Spinal cord (tissue), 10 donors: ENCODE results near the gene SORCS2. TPM values are rescaled to one million over a fixed set of nuclear protein-coding genes. Genes with fewer than 3 reads are reported as not detected.

Source experiments
- DNase-seq, 6 donors: peaks; one replicate each; pipeline versions ENCODE4 v3.0.0 to v3.0.0-alpha.2; 2013 to 2015; ENCODE audit warnings: low spot score in 6 of 6, low read depth in 4 of 6
- H3K27ac ChIP-seq: one replicate; pipeline ENCODE4 v1.5.1; 2013; ENCODE audit warnings: low read depth, low read length, control low read depth
- H3K27me3 ChIP-seq: one replicate; pipeline ENCODE4 v1.6.1; 2013; ENCODE audit warnings: low read length; ENCODE audit not compliant: control insufficient read depth, insufficient read depth
- H3K36me3 ChIP-seq: one replicate; pipeline ENCODE4 v1.6.1; 2013; ENCODE audit warnings: low read length; ENCODE audit not compliant: control insufficient read depth, insufficient read depth
- H3K4me1 ChIP-seq: one replicate; pipeline ENCODE4 v1.6.1; 2013; ENCODE audit warnings: low read length; ENCODE audit not compliant: control insufficient read depth, insufficient read depth
- H3K4me3 ChIP-seq: one replicate; pipeline ENCODE4 v1.5.1; 2013; ENCODE audit warnings: low read depth, low read length, control low read depth
- H3K9me3 ChIP-seq: one replicate; pipeline ENCODE4 v1.6.1; 2013; ENCODE audit warnings: low read length; ENCODE audit not compliant: control insufficient read depth, insufficient read depth
- WGBS: methylation state at CpG from one replicate; pipeline ENCODE4 v1.1.5; 2013; ENCODE audit warnings: missing lambda C conversion rate; ENCODE audit not compliant: insufficient coverage; 5-methylcytosine and 5-hydroxymethylcytosine counted together
- polyA plus RNA-seq, 2 donors: library from polyadenylated mRNA; unstranded; fragments of 120-200 nt; gene quantifications; one replicate each; pipeline ENCODE4 v1.2.1, GENCODE V29; 2013; ENCODE audit not compliant: insufficient read length in 2 of 2
- total RNA-seq, 2 donors: library from RNA; depleted of rRNA in 1 of 2; stranded (reverse); fragments of 120-200 nt in 1 of 2; fragments of >200 nt in 1 of 2; gene quantifications; one replicate each; pipeline versions ENCODE4 v1.2.3 to v1.2.4, GENCODE V29; 2013 to 2014
- donor health status: healthy.

SORCS2 gene
- total and polyA plus RNA-seq, 4 donors: 7.3 to 24.8 (median 16.5) TPM

GRCh38 chr4:7769396-7770223 is 577.3 kb downstream of the SORCS2 start:
- Histone ChIP-seq H3K4me1 (peaks cover 52% of the 10 kb centered on the region), H3K27ac (no peak overlapping the region)
- peak in 2 of 6 donors; percentile 80 to 91 for DNase-seq

GRCh38 chr4:7770224-7771050 is 578.1 kb downstream of the SORCS2 start:
- DNase-seq: peak in 1 of 6 donors; percentile 40
- H3K9me3 ChIP-seq: no peaks in the 10 kb centered on the region
- no peak overlapping the region for H3K27ac ChIP-seq
- H3K4me1 ChIP-seq: peaks cover 56% of the 10 kb centered on the region
- H3K27me3 ChIP-seq: no peaks in the 10 kb centered on the region
- WGBS: 82% methylated on average over 13 of the region's 13 CpGs
- H3K4me3 ChIP-seq: no peak overlapping the region
- peaks cover 83% of the 10 kb centered on the region for H3K36me3 ChIP-seq

More at GRCh38 chr4:7769396-7770223, 577.3 kb downstream of the SORCS2 start:
- Histone ChIP-seq H3K27me3 (no peaks in the 10 kb centered on the region), H3K36me3 (peaks cover 89% of the 10 kb centered on the region), H3K4me3 (no peak overlapping the region), H3K9me3 (no peaks in the 10 kb centered on the region)
- 54% methylated on average over 17 of the region's 20 CpGs for WGBS

GRCh38 chr4:7771056-7771455 is 578.7 kb downstream of the SORCS2 start:
- 86% methylated on average over 2 of the region's 6 CpGs for WGBS
- Histone ChIP-seq H3K4me3 (no peak overlapping the region), H3K36me3 (peaks cover 77% of the 10 kb centered on the region), H3K27ac (no peak overlapping the region), H3K9me3 (no peaks in the 10 kb centered on the region), H3K4me1 (peaks cover 55% of the 10 kb centered on the region), H3K27me3 (no peaks in the 10 kb centered on the region)
- DNase-seq: no peak

DNA sequence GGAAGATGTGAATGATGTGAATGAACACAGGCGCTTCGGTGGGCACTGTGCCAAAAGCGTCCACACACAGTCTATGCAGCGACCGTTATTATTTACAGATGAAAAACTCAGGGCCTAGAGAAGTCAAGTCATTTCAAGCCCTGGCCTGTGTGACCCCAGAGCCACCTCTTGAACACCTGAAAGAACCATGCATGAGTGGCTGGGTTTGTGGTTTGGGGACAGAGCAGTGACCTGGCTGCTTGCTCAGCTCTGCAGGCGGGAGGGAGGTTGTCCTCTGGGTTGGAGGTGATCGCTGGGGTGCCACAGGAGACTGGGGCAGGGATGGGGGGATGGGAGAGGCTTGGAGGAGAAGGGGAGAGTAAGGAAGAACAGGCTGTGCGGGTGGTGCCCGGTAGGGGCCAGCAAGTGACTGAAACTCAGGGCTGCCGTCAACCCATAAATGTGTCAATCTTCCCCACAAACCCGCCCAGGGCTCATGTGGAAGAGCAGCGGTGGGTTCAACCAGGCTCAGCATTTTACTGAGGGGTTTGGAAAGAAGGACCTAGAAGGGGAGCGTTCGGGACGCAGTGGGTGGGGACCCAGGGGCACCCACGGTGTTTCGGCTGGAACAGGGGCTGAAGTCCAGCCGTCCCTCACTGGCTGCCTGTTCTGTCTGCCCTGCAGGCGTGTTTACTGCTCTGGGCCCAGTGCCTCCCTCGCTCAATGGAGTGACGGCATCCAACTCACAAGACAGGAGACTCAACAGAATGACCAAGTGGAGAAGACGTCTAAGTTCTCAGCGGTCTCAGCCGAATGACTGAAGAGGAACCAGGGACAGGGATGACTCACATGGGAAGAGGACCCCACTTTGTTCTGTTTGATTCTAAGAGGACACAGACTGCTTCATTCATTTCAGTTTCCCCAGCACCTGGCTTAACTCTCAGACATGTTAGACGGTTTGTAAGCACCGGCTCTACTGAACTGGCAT is 579.5 kb downstream of the SORCS2 start:
- Histone ChIP-seq H3K4me1 (peaks cover 47% of the 10 kb centered on the region), H3K27ac (no peak overlapping the region), H3K4me3 (no peak overlapping the region), H3K36me3 (peaks cover 70% of the 10 kb centered on the region), H3K27me3 (no peaks in the 10 kb centered on the region), H3K9me3 (no peaks in the 10 kb centered on the region)
- peak in 1 of 6 donors; percentile 28 for DNase-seq
- 68% methylated on average over 23 of the region's 26 CpGs for WGBS

- no peak for DNase-seq
- WGBS: 75% methylated on average over 31 of the region's 31 CpGs
- H3K9me3 ChIP-seq: no peaks in the 10 kb centered on the region
- H3K4me3 ChIP-seq: no peak overlapping the region
- no peak overlapping the region for H3K27ac ChIP-seq
- H3K36me3 ChIP-seq: peaks cover 67% of the 10 kb centered on the region
- peaks cover 47% of the 10 kb centered on the region for H3K4me1 ChIP-seq
- no peaks in the 10 kb centered on the region for H3K27me3 ChIP-seq
These were observed 580.5 kb downstream of the SORCS2 start for GRCh38 chr4:7772711-7773385.

GRCh38 chr4:7773401-7774180 is 581.3 kb downstream of the SORCS2 start:
- Histone ChIP-seq H3K4me3 (no peak overlapping the region), H3K9me3 (no peaks in the 10 kb centered on the region), H3K36me3 (peaks cover 67% of the 10 kb centered on the region), H3K27ac (no peak overlapping the region), H3K27me3 (no peaks in the 10 kb centered on the region), H3K4me1 (peaks cover 55% of the 10 kb centered on the region)
- WGBS: 91% methylated on average over 24 of the region's 24 CpGs
- no peak for DNase-seq

DNA sequence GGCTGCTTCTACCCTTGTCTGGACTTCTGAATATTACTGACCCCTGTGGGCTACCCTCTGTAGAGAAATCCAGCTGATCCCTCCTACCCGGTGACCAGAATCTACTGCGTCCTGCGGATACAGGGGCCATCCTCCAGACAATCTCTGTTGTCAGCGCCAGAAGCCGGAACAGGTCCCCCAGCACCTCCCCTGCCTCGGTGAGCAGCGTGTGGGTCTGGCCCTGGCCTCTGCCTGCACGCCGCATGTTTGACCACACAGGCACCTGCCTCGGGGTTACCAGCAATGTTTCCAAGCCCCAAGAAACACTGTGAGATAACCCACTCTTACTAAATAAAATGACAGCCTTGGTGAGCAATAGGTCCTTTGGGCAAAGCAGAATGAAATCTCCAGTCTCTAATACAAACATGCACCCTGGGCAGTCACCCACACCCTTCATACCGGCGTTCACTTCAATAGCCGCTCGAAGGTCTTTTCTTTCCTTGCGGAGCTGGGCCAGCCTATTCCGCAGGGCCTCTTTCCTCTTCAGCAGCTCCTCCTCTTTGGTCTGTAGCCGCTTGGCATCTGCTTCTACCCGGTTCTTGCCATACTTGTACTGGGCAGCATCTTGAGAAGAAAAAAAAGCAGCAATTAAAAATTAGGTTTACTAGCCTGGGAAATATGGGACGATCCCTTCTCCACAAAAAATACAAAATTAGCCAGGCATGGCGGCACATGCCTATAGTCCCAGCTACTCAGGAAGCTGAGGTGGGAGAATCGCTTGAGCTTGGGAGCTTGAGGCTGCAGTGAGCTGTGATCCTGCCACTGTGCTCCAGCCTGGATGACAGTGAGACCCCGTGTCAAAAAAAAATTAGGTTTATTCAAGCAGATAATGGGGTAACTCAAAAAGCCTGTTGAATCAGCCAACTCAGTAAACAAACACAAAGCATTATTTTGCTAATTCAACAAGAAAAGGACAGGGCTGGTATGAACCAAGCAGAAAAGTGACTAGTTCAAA is 582.3 kb downstream of the SORCS2 start:
- Histone ChIP-seq H3K4me3 (no peak overlapping the region), H3K27me3 (no peaks in the 10 kb centered on the region), H3K27ac (no peak overlapping the region), H3K9me3 (no peaks in the 10 kb centered on the region), H3K4me1 (peaks cover 45% of the 10 kb centered on the region), H3K36me3 (peaks cover 59% of the 10 kb centered on the region)
- DNase-seq: no peak
- WGBS: 77% methylated on average over 20 of the region's 22 CpGs
